GM10266 (cell line): ENCODE measurements around the gene DRC7.

Experiments
- DNase-seq: peaks from one replicate; pipeline ENCODE4 v3.0.0; 2012; ENCODE audit errors: extremely low spot score
- CTCF ChIP-seq: IDR thresholded peaks from 2 replicates; pipeline ENCODE4 v1.5.1; 2012; ENCODE audit warnings: mild to moderate bottlenecking, low read depth; ENCODE audit not compliant: control insufficient read depth, insufficient read depth; ENCODE audit errors: missing control alignments

DRC7 gene

GRCh38 chr16:57757883-57758282, 63.3 kb downstream of the DRC7 start:
- no peak for DNase-seq
- no peak for TF ChIP-seq CTCF

GRCh38 chr16:57758331-57759117, 63.9 kb downstream of the DRC7 start:
- no peak for DNase-seq

GRCh38 chr16:57759131-57759530, 64.5 kb downstream of the DRC7 start:
- no peak for DNase-seq
- TF ChIP-seq CTCF = no peak

More at GRCh38 chr16:57758331-57759117, 63.9 kb downstream of the DRC7 start:
- no peak for TF ChIP-seq CTCF

- no peak for TF ChIP-seq CTCF
- DNase-seq = no peak
Observed at GRCh38 chr16:57759541-57760356, 65.1 kb downstream of the DRC7 start.

- no peak for TF ChIP-seq CTCF
- no peak for DNase-seq
Observed at GRCh38 chr16:57760357-57761160, 66.0 kb downstream of the DRC7 start.

- no peak for TF ChIP-seq CTCF
- no peak for DNase-seq
Observed at GRCh38 chr16:57761301-57761700, 66.7 kb downstream of the DRC7 start.
